ENCODE measurements around the gene TRPM2.

The TRPM2 gene

GRCh38 chr21:44461005-44461404 lies 107.6 kb downstream of the TRPM2 start:
- no peaks in the 10 kb centered on the region for H3K36me3 Mint-ChIP-seq
- H3K27ac Mint-ChIP-seq = no peak overlapping the region
- H3K4me1 Mint-ChIP-seq = peaks cover 7% of the 10 kb centered on the region
- peaks cover 6% of the 10 kb centered on the region for H3K9me3 Mint-ChIP-seq
- DNase-seq (ENCODE audit: low spot score in 2 of 2) = no peak
- no peak for ATAC-seq (ENCODE audit: low read depth)
- H3K27me3 Mint-ChIP-seq = peaks cover 19% of the 10 kb centered on the region
- H3K4me3 Mint-ChIP-seq = no peak overlapping the region

DNA sequence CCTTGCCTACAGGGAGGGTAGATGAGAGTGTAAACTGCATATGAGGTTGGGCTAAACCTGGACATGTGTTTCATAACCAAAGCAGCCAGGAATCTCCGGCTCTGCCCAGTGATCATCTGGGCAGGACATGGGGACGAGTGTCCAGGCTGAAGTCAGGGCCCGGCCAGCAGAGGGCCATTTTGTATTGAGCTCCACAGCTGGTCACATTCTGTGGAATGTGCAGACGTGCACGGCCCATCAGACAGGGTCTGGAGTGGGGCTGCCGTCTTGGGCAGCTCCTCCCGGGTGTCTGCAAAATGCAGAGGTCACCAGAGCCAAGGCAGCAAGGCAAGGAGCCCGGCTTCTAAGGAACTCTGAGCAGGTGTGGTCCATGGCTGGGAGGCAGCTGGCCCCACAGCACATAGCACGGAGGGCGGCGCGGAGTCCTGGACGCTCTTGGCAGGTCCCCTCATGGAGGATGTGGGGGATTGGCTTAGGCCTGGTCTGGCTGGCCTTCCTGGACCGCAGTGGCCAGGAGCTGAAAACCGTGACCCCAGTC lies 108.1 kb downstream of the TRPM2 start:
- ATAC-seq (ENCODE audit: low read depth) = no peak
- no peak overlapping the region for H3K27ac Mint-ChIP-seq

DNA sequence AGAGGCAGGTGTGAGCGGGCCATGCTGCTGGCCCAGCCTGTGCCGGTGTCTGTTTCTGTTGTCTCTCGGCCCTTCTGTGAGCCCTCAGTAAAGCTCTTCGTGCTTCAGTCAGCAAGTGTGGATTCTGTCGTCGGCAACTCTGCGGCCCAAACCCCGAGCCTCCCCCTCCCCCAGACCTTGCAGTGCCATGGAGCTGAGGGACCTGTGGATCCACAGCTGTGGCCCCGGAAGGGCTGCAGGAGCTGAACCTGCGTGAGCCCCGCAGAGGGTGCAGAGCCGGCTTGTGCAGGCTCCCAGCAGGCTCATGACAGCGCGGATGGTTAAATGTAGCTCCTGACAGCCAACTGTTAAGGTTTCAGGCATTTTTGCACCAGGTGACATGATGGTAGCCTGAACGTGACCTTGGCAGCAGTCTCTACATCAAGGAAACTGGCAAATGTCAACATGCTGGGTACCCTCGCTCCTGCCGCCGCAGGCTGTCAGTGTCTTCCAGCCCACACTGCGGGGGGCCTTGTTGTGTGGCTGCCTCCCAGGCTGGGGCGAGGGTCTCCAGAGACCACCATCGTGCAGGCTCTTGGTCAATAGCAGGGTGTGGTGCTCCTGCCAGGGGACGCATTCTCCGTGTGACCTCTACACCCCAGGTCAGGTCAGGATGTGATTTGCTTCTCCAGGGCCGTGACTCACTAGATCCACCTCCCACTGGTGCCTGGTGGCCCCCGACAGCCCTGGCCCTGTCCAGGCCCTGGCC lies 108.8 kb downstream of the TRPM2 start:
- no peak for DNase-seq (ENCODE audit: low spot score in 2 of 2)
- H3K4me3 Mint-ChIP-seq = no peak overlapping the region
- H3K4me1 Mint-ChIP-seq = peaks cover 7% of the 10 kb centered on the region
- H3K9me3 Mint-ChIP-seq = peaks cover 6% of the 10 kb centered on the region
- no peaks in the 10 kb centered on the region for H3K36me3 Mint-ChIP-seq
- peaks cover 19% of the 10 kb centered on the region for H3K27me3 Mint-ChIP-seq
- no peak overlapping the region for H3K27ac Mint-ChIP-seq
- no peak for ATAC-seq (ENCODE audit: low read depth)

More for the DNA sequence above, 108.1 kb downstream of the TRPM2 start:
- Mint-ChIP-seq H3K36me3 (no peaks in the 10 kb centered on the region), H3K4me1 (peaks cover 7% of the 10 kb centered on the region), H3K9me3 (peaks cover 6% of the 10 kb centered on the region), H3K4me3 (no peak overlapping the region), H3K27me3 (peaks cover 19% of the 10 kb centered on the region)
- DNase-seq (ENCODE audit: low spot score in 2 of 2) = no peak

- H3K4me3 Mint-ChIP-seq = no peak overlapping the region
- peaks cover 7% of the 10 kb centered on the region for H3K4me1 Mint-ChIP-seq
- DNase-seq (ENCODE audit: low spot score in 2 of 2) (no peak), ATAC-seq (ENCODE audit: low read depth) (no peak)
- H3K36me3 Mint-ChIP-seq = no peaks in the 10 kb centered on the region
- peaks cover 6% of the 10 kb centered on the region for H3K9me3 Mint-ChIP-seq
- H3K27me3 Mint-ChIP-seq = peaks cover 19% of the 10 kb centered on the region
- no peak overlapping the region for H3K27ac Mint-ChIP-seq
Observed at GRCh38 chr21:44462834-44463200, 109.4 kb downstream of the TRPM2 start.

DNA sequence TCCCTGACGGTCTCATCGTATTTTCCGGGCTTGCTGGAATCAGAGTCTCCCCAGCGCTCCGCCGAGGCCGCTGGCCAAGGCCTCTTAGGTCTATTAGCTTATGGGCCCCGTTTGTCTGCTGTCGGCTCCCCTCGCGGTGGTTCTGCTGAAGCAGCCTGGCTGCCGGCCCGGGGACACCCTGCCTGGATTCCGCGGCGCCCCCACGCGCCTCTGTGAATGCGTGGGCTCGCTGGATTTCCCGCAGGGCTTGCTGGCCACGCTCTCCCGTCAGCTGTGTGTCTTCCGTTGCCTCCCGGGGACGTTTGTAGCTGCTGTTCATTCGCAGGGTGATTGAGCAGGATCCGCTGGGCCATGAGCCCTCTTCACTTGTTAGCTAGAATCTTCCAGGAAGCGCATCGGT lies 110.3 kb downstream of the TRPM2 start:
- H3K27ac Mint-ChIP-seq = no peak overlapping the region
- ATAC-seq (ENCODE audit: low read depth) = no peak
- no peak for DNase-seq (ENCODE audit: low spot score in 2 of 2)
- no peak overlapping the region for H3K4me3 Mint-ChIP-seq
- H3K9me3 Mint-ChIP-seq = peaks cover 6% of the 10 kb centered on the region
- no peaks in the 10 kb centered on the region for H3K36me3 Mint-ChIP-seq
- H3K27me3 Mint-ChIP-seq = peaks cover 16% of the 10 kb centered on the region
- H3K4me1 Mint-ChIP-seq = peaks cover 7% of the 10 kb centered on the region

GRCh38 chr21:44464351-44464750 lies 110.9 kb downstream of the TRPM2 start:
- no peak for ATAC-seq (ENCODE audit: low read depth)
- H3K27me3 Mint-ChIP-seq = peaks cover 17% of the 10 kb centered on the region
- H3K27ac Mint-ChIP-seq = no peak overlapping the region
- peaks cover 6% of the 10 kb centered on the region for H3K9me3 Mint-ChIP-seq
- H3K4me3 Mint-ChIP-seq = no peak overlapping the region
- H3K4me1 Mint-ChIP-seq = peaks cover 7% of the 10 kb centered on the region
- H3K36me3 Mint-ChIP-seq = no peaks in the 10 kb centered on the region
- no peak for DNase-seq (ENCODE audit: low spot score in 2 of 2)

GRCh38 chr21:44466351-44466954 lies 113.0 kb downstream of the TRPM2 start:
- no peak overlapping the region for H3K27ac Mint-ChIP-seq

DNA sequence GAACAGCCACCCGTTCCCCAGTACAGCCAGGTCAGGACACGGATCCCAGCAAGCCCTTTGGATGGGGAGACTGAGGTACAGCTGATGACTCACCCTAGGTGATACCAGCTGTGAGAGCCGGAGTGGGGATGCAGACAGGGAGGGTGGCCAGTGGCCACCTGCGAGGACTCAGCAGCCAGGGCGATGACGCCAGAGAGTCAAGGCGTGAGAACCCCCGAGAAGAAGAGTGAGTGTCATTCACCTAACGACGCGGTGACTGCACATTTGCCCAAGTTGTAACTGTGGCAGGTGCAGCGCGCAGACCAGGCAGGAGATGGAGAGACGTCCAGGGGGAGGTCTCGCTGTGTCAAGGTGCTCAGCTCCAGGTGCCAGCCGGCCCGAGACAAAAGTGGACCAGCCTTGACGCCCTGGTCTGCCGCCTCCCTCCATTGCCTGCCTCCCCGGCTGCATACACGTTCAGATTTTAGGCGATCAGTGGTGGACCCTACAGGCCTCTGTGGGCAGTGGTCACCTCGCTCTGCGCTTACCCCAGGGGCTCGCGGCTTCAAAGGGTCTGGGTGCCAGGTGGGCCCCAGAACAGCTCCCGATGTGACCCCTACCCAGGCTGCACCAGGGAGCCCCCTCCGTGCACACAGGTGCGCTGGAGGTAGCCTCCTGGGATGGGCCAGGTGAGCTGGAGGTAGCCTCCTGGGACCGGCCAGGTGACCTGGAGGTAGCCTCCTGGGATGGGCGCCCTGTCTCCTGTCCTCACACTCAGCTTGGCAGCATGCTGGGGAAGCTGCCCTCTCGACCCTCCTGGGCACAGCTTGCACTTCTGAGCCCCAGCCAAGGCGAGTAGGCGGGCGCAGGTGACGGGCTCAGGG lies 113.8 kb downstream of the TRPM2 start:
- Mint-ChIP-seq H3K4me3 (no peak overlapping the region), H3K9me3 (peaks cover 6% of the 10 kb centered on the region), H3K4me1 (peaks cover 4% of the 10 kb centered on the region), H3K27me3 (peaks cover 19% of the 10 kb centered on the region), H3K27ac (no peak overlapping the region), H3K36me3 (no peaks in the 10 kb centered on the region)
- no peak for DNase-seq (ENCODE audit: low spot score in 2 of 2)
- no peak for ATAC-seq (ENCODE audit: low read depth)

More at GRCh38 chr21:44466351-44466954, 113.0 kb downstream of the TRPM2 start:
- Mint-ChIP-seq H3K9me3 (peaks cover 6% of the 10 kb centered on the region), H3K4me1 (peaks cover 4% of the 10 kb centered on the region), H3K4me3 (no peak overlapping the region), H3K36me3 (no peaks in the 10 kb centered on the region), H3K27me3 (peaks cover 18% of the 10 kb centered on the region)
- DNase-seq (ENCODE audit: low spot score in 2 of 2) (no peak), ATAC-seq (ENCODE audit: low read depth) (no peak)

DNA sequence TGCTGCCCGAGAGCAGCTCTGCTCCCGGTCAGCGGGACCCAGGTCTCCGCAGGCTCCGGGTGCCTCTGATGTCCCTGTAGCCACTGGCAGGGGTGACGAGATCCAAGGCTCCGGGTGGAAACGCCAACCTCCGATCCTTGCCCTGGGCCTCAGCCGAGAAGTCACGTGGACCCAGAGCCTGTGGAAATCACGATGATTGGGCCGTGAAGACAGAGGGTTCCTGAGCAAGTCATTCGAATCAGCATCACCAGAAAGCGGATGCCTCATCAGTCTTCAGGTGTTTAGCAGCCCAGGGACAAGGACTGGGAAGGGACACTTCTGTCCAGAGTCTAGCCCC lies 114.4 kb downstream of the TRPM2 start:
- H3K27ac Mint-ChIP-seq = no peak overlapping the region
- H3K4me3 Mint-ChIP-seq = no peak overlapping the region
- DNase-seq (ENCODE audit: low spot score in 2 of 2) = no peak

DNA sequence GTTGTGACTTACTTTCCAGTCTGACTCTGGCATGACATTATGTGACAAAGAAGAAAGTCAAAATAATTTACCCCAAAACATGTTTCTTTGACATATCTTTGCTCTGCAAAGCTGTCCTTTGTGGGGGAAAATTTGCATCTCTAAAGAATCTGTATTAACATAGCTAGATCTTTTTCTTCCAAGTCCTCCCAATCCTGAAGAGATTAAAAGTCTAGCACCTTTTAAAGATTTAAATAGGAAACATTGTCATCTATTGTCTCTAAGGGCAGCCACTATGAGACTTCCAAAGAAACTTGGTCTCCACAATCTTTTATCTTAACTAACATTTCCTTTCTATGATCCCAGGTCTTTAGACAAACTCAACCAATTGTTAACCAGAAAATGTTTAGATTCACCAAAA lies 117.9 kb downstream of the TRPM2 start:
- no peaks in the 10 kb centered on the region for H3K4me1 Mint-ChIP-seq
- H3K27ac Mint-ChIP-seq = no peak overlapping the region
- DNase-seq (ENCODE audit: low spot score in 2 of 2) (no peak), ATAC-seq (ENCODE audit: low read depth) (no peak)
- no peaks in the 10 kb centered on the region for H3K9me3 Mint-ChIP-seq
- H3K36me3 Mint-ChIP-seq = no peaks in the 10 kb centered on the region
- H3K4me3 Mint-ChIP-seq = no peak overlapping the region
- peaks cover 8% of the 10 kb centered on the region for H3K27me3 Mint-ChIP-seq

More for the DNA sequence above, 114.4 kb downstream of the TRPM2 start:
- Mint-ChIP-seq H3K4me1 (peaks cover 4% of the 10 kb centered on the region), H3K36me3 (no peaks in the 10 kb centered on the region), H3K9me3 (peaks cover 6% of the 10 kb centered on the region), H3K27me3 (peaks cover 20% of the 10 kb centered on the region)
- no peak for ATAC-seq (ENCODE audit: low read depth)

GRCh38 chr21:44471996-44472395 lies 118.6 kb downstream of the TRPM2 start:
- Mint-ChIP-seq H3K36me3 (no peaks in the 10 kb centered on the region), H3K9me3 (no peaks in the 10 kb centered on the region), H3K27ac (no peak overlapping the region), H3K27me3 (peaks cover 8% of the 10 kb centered on the region), H3K4me3 (no peak overlapping the region), H3K4me1 (no peaks in the 10 kb centered on the region)
- ATAC-seq (ENCODE audit: low read depth) = no peak
- DNase-seq (ENCODE audit: low spot score in 2 of 2) = no peak

DNA sequence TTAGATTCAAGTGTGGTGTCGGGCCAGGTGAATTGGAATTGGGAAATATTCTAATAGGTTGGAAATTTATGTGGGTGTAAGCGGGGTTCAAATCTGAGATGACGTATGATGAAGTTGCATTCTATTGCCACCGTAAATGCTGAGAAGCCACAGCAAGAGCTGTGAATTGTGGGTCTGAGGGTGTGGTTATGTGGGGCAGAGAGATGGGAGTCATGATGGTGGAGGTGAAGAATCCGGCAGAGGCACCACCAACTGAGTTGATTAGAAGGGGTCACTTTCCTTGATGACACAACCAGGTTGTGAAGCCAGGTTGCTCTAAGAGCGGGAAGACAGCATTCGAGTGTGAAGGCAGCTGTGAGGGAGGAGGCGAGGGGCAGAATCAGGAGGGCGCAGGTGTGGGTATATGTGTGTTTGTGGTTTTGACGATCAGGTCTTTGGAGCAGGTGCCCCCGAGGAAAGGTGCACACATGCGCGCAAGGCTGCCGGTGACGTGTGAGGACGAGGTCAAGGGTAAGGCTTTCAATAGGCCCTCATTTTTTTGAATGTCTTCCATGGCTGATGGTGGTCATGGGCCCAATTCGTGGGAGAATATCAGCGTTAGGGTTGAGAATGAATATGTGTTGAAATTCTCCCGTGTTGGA lies 120.6 kb downstream of the TRPM2 start:
- no peak overlapping the region for H3K27ac Mint-ChIP-seq
- ATAC-seq (ENCODE audit: low read depth) (no peak), DNase-seq (ENCODE audit: low spot score in 2 of 2) (no peak)
- no peak overlapping the region for H3K4me3 Mint-ChIP-seq
- H3K36me3 Mint-ChIP-seq = no peaks in the 10 kb centered on the region
- no peaks in the 10 kb centered on the region for H3K9me3 Mint-ChIP-seq
- H3K27me3 Mint-ChIP-seq = peaks cover 7% of the 10 kb centered on the region
- H3K4me1 Mint-ChIP-seq = peaks cover 2% of the 10 kb centered on the region

- Mint-ChIP-seq H3K4me3 (no peak overlapping the region), H3K9me3 (no peaks in the 10 kb centered on the region), H3K4me1 (peaks cover 5% of the 10 kb centered on the region), H3K27me3 (peaks cover 4% of the 10 kb centered on the region), H3K27ac (no peak overlapping the region), H3K36me3 (no peaks in the 10 kb centered on the region)
- ATAC-seq (ENCODE audit: low read depth) (no peak), DNase-seq (ENCODE audit: low spot score in 2 of 2) (no peak)
Observed at GRCh38 chr21:44475266-44475845, 121.9 kb downstream of the TRPM2 start.
